Lung (tissue), 12 donors: ENCODE data around the gene TRIM63. TPM values are rescaled to one million over a fixed set of nuclear protein-coding genes. Genes with fewer than 3 reads are reported as not detected.

ENCODE experiments used
- ATAC-seq: fragments of 200-7000 bp; cut with Tn5 transposase; one replicate; pipeline ENCODE4 v1.9.1; 2020; ENCODE audit warnings: moderate number of reproducible peaks; ENCODE audit not compliant: insufficient read depth, low FRiP score
- DNase-seq, 3 donors: peaks; one replicate each; pipeline ENCODE4 v3.0.0-alpha.2; 2013 to 2017
- H3K27ac ChIP-seq, 2 donors: one replicate each; pipeline ENCODE4 v1.5.1; 2013; ENCODE audit warnings: mild to moderate bottlenecking in 2 of 2, moderate library complexity in 2 of 2, control low read depth in 1 of 2, inconsistent platforms in 1 of 2, low read depth in 1 of 2, low read length in 1 of 2
- H3K27me3 ChIP-seq, 3 donors: one replicate each; pipeline ENCODE4 v1.5.1; 2013; ENCODE audit warnings: low read length in 2 of 3; ENCODE audit not compliant: control insufficient read depth in 3 of 3, insufficient read depth in 3 of 3
- H3K36me3 ChIP-seq, 4 donors: one replicate each; pipeline ENCODE4 v1.5.1; 2013; ENCODE audit warnings: low read length in 4 of 4, mild to moderate bottlenecking in 1 of 4, moderate library complexity in 1 of 4; ENCODE audit not compliant: control insufficient read depth in 4 of 4, insufficient read depth in 4 of 4
- H3K4me1 ChIP-seq, 5 donors: one replicate each; pipeline ENCODE4 v1.5.1; 2013; ENCODE audit warnings: low read length in 5 of 5, mild to moderate bottlenecking in 2 of 5, moderate library complexity in 1 of 5; ENCODE audit not compliant: control insufficient read depth in 5 of 5, insufficient read depth in 5 of 5
- H3K4me3 ChIP-seq: one replicate; pipeline ENCODE4 v1.5.1; 2013; ENCODE audit warnings: mild to moderate bottlenecking, control low read depth, moderate library complexity
- H3K9ac ChIP-seq, 2 donors: one replicate each; pipeline ENCODE4 v1.5.1; 2013; ENCODE audit warnings: low read length in 2 of 2, control low read depth in 1 of 2; ENCODE audit not compliant: insufficient read depth in 1 of 2
- H3K9me3 ChIP-seq, 4 donors: one replicate each; pipeline ENCODE4 v1.5.1; 2013; ENCODE audit warnings: low read length in 3 of 4, mild to moderate bottlenecking in 1 of 4, moderate library complexity in 1 of 4; ENCODE audit not compliant: control insufficient read depth in 4 of 4, insufficient read depth in 3 of 4
- CTCF ChIP-seq: IDR thresholded peaks from 2 replicates; pipeline ENCODE4 v1.5.1; 2012; ENCODE audit warnings: mild to moderate bottlenecking; ENCODE audit errors: control extremely low read depth, extremely low read depth
- WGBS, 2 donors: extraction: QIAGEN DNeasy Blood & Tissue Kit; methylation state at CpG; one replicate each; pipeline ENCODE4 v1.1.7; 2013; 5-methylcytosine and 5-hydroxymethylcytosine counted together
- polyA plus RNA-seq, 2 donors: library from polyadenylated mRNA; stranded (reverse); fragments of 200-250 nt; gene quantifications; one replicate each; pipeline ENCODE4 v1.2.1, GENCODE V29; 2013
- total RNA-seq, 2 donors: library from RNA; depleted of rRNA in 1 of 2; stranded (reverse); fragments of >200 nt in 1 of 2; gene quantifications; one replicate each; pipeline ENCODE4 v1.2.1, GENCODE V29; 2014 to 2021
- donor health status: control.
- donor health status: control.
- donor health status: Bipolar disorder and iron deficiency.
- donor health status: healthy.
- donor health status: DM: yes; HTN: yes; CAD: no.

The TRIM63 gene
- total and polyA plus RNA-seq, 4 donors: 0.12 to 0.31 (median 0.19) TPM

GRCh38 chr1:26035959-26036755, 31.3 kb downstream of the TRIM63 start:
- no peaks in the 10 kb centered on the region for H3K36me3 ChIP-seq
- no peaks in the 10 kb centered on the region for H3K9me3 ChIP-seq
- H3K27me3 ChIP-seq: no peaks in the 10 kb centered on the region
- peak; percentile 99 for TF ChIP-seq CTCF
- peak; percentile 82 to 86 (median 84) for DNase-seq
- WGBS, 2 donors: 9 to 13% methylated on average over 39 of the region's 39 CpGs
- H3K4me3 ChIP-seq: peak overlapping the region; percentile 57
- ATAC-seq: peak; percentile 94
- H3K27ac ChIP-seq: peak overlapping the region; percentile 23 to 91
- no peak overlapping the region for H3K9ac ChIP-seq
- H3K4me1 ChIP-seq: peaks cover 0 to 12% (median 0%) of the 10 kb centered on the region in 5 donors

GRCh38 chr1:26035203-26035958, 32.0 kb downstream of the TRIM63 start:
- Histone ChIP-seq H3K36me3 (no peaks in the 10 kb centered on the region), H3K4me3 (peak overlapping the region; percentile 57), H3K4me1 (peaks cover 0 to 12% (median 0%) of the 10 kb centered on the region in 5 donors), H3K9ac (peak overlapping the region in 1 of 2 donors; percentile 71), H3K9me3 (no peaks in the 10 kb centered on the region), H3K27me3 (no peaks in the 10 kb centered on the region), H3K27ac (peak overlapping the region; percentile 62 to 91)
- DNase-seq (peak; percentile 94 to 95 (median 95)), ATAC-seq (peak; percentile 94)
- 1% methylated on average over 44 to 60 of the region's 60 CpGs for WGBS, 2 donors
- TF ChIP-seq CTCF: no peak

- H3K27me3 ChIP-seq: no peaks in the 10 kb centered on the region
- ATAC-seq (no peak), DNase-seq (no peak)
- no peaks in the 10 kb centered on the region for H3K9me3 ChIP-seq
- peak overlapping the region in 1 of 2 donors; percentile 91 for H3K27ac ChIP-seq
- H3K4me3 ChIP-seq: peak overlapping the region; percentile 8
- no peaks in the 10 kb centered on the region for H3K36me3 ChIP-seq
- 17 to 19% methylated on average over 15 of the region's 15 CpGs for WGBS, 2 donors
- H3K4me1 ChIP-seq: peaks cover 0 to 12% (median 0%) of the 10 kb centered on the region in 5 donors
- no peak for TF ChIP-seq CTCF
- H3K9ac ChIP-seq: no peak overlapping the region
Measured at GRCh38 chr1:26034504-26035202, 32.8 kb downstream of the TRIM63 start.
